ENCODE measurements around the gene INF2.

Gene INF2

DNA sequence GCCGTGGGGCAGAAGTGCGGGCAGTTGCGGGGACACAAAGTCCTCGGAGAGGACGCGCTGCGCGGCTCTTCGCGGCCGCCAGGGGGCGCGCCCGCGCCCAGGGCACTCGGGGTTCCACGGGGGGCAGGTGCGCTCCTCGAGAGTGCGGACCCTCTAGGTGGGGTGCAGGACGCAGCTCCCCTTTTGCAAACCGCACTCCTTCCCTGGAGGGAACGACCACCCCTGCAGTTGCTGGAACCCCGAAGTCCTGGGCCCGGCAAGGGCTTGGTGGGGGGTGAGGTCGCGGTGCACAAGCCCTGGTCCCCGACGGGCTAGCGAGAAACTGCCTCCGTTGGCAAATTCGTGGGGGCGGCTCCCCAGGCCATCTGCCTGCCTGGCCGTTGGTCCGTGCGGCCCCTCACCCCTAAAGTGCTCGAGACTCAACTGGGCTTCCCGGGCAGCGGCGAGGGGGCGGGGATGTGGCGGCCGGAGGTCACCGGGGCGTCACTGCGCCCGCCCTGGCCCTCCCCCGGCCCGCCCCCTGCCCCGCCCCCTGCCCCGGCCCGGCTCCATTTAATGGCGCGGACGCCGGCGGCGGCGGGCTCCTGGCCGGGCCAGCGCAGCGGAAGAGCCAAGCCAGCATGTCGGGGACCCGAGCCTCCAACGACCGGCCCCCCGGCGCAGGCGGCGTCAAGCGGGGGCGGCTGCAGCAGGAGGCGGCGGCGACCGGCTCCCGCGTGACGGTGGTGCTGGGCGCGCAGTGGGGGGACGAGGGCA, 34.4 kb downstream of the INF2 start, which contains the start of gene ADSS1:
Gene ADSS1, plus strand, starts transcription at position 579 of the 756 bp plus-strand sequence. Its CDS starts 42 bp downstream, at position 621.
- Histone ChIP-seq H3K27me3 (ENCODE audit: insufficient read depth, poor library complexity, severe bottlenecking) (peaks cover 28% of the 10 kb centered on the region), H3K4me3 (replicated peaks; ENCODE audit: insufficient read depth, low read length) (peak within 1 kb of the TSS; percentile 81), H3K27ac (replicated peaks) (no peak within 1 kb of the TSS)
- DNase-seq (ENCODE audit: low read depth in 1 of 2, low spot score in 1 of 2) = peak; percentile 28 to 40
- TF ChIP-seq, protein P1, sequence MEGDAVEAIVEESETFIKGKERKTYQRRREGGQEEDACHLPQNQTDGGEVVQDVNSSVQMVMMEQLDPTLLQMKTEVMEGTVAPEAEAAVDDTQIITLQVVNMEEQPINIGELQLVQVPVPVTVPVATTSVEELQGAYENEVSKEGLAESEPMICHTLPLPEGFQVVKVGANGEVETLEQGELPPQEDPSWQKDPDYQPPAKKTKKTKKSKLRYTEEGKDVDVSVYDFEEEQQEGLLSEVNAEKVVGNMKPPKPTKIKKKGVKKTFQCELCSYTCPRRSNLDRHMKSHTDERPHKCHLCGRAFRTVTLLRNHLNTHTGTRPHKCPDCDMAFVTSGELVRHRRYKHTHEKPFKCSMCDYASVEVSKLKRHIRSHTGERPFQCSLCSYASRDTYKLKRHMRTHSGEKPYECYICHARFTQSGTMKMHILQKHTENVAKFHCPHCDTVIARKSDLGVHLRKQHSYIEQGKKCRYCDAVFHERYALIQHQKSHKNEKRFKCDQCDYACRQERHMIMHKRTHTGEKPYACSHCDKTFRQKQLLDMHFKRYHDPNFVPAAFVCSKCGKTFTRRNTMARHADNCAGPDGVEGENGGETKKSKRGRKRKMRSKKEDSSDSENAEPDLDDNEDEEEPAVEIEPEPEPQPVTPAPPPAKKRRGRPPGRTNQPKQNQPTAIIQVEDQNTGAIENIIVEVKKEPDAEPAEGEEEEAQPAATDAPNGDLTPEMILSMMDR (IDR thresholded peaks at IDR 0.05; ENCODE audit: insufficient read depth, low read length) = peak; percentile 94
- TF ChIP-seq POLR2AphosphoS5 (IDR thresholded peaks at IDR 0.05; ENCODE audit: low read depth) (no peak), GABPA (IDR thresholded peaks at IDR 0.05; ENCODE audit: low read depth) (no peak), SPI1 (IDR thresholded peaks at IDR 0.05; ENCODE audit: borderline replicate concordance, low read depth) (no peak)
- TF ChIP-seq, protein P2, sequence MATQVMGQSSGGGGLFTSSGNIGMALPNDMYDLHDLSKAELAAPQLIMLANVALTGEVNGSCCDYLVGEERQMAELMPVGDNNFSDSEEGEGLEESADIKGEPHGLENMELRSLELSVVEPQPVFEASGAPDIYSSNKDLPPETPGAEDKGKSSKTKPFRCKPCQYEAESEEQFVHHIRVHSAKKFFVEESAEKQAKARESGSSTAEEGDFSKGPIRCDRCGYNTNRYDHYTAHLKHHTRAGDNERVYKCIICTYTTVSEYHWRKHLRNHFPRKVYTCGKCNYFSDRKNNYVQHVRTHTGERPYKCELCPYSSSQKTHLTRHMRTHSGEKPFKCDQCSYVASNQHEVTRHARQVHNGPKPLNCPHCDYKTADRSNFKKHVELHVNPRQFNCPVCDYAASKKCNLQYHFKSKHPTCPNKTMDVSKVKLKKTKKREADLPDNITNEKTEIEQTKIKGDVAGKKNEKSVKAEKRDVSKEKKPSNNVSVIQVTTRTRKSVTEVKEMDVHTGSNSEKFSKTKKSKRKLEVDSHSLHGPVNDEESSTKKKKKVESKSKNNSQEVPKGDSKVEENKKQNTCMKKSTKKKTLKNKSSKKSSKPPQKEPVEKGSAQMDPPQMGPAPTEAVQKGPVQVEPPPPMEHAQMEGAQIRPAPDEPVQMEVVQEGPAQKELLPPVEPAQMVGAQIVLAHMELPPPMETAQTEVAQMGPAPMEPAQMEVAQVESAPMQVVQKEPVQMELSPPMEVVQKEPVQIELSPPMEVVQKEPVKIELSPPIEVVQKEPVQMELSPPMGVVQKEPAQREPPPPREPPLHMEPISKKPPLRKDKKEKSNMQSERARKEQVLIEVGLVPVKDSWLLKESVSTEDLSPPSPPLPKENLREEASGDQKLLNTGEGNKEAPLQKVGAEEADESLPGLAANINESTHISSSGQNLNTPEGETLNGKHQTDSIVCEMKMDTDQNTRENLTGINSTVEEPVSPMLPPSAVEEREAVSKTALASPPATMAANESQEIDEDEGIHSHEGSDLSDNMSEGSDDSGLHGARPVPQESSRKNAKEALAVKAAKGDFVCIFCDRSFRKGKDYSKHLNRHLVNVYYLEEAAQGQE (IDR thresholded peaks at IDR 0.05; ENCODE audit: insufficient replicate concordance, low read depth) = no peak

DNA sequence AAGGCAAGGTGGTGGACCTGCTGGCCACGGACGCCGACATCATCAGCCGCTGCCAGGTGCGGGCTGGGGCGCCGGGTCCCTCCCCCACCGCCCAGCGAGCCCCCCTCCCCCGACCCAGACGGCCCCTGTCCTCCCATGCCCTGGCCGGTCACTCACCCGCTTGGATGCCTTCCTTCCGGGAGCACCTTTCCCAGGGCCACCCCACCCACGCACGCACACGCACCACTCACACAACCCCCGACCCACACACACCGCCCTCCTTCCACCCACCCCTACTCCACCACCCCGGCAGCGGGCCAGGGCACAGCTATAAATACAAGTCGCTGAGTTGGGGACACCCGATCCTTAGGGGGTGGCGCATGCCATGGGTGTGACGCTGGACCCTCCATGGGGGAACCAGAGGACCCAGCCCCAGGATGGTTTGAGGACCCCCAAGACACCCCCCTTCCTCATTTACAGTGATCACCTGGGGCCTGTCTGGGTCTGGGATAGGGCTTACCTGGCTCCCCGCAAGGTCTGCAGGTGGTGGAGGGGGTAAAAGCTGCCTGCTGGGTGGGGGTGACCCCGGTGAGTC, 35.1 kb downstream of the INF2 start:
- H3K27me3 ChIP-seq (ENCODE audit: insufficient read depth, poor library complexity, severe bottlenecking) = peaks cover 29% of the 10 kb centered on the region
- peak overlapping the region; percentile 81 for H3K4me3 ChIP-seq (replicated peaks; ENCODE audit: insufficient read depth, low read length)
- TF ChIP-seq POLR2AphosphoS5 (IDR thresholded peaks at IDR 0.05; ENCODE audit: low read depth) (no peak), GABPA (IDR thresholded peaks at IDR 0.05; ENCODE audit: low read depth) (no peak), SPI1 (IDR thresholded peaks at IDR 0.05; ENCODE audit: borderline replicate concordance, low read depth) (no peak)
- TF ChIP-seq, protein P2 (IDR thresholded peaks at IDR 0.05; ENCODE audit: insufficient replicate concordance, low read depth) = no peak
- TF ChIP-seq, protein P1 (IDR thresholded peaks at IDR 0.05; ENCODE audit: insufficient read depth, low read length) = no peak
- H3K27ac ChIP-seq (replicated peaks) = no peak overlapping the region
- no peak for DNase-seq (ENCODE audit: low read depth in 1 of 2, low spot score in 1 of 2)

DNA sequence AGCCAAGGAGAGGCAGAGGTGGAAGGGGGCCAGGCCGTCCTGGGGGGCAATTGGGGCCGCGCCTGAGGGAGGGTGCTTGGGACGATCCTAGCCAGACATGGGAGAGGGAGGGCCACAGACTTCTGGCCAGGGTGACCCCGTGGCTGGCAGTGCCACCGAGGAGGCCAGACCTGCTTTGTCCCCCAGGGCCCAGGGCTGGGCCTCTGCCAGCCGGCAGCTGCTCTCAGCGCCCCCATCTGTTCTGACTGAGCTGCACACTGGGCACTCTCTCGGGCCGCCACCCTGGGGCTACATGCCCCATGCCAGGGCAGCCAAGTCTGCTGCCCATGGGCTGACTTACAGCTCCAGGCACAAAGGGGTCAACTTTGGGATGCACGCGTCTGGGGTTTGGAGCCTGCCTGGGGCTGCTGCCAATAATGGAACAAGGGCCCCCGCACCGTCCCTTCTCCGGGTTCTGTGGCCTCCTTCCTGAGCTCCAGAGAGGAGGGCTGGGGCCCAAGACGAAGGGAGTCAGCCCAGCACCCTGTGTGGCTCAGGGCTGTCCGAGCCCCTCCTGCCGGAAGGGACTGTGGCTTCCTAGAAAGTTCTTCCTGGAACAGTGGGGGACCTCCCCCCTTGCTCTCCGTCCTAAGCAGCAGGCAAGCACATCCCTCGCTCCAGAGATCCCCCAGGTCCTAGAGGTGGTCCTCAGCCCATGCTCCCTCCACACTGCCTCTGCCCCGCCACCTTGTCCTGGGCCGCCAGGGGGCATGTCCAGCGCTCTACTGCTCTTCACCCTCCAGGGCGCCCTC, 35.8 kb downstream of the INF2 start:
- H3K27me3 ChIP-seq (ENCODE audit: insufficient read depth, poor library complexity, severe bottlenecking) = peaks cover 29% of the 10 kb centered on the region
- no peak for DNase-seq (ENCODE audit: low read depth in 1 of 2, low spot score in 1 of 2)
- H3K4me3 ChIP-seq (replicated peaks; ENCODE audit: insufficient read depth, low read length) = peak overlapping the region; percentile 81
- TF ChIP-seq POLR2AphosphoS5 (IDR thresholded peaks at IDR 0.05; ENCODE audit: low read depth) (no peak), SPI1 (IDR thresholded peaks at IDR 0.05; ENCODE audit: borderline replicate concordance, low read depth) (no peak)
- TF ChIP-seq, protein P1 (IDR thresholded peaks at IDR 0.05; ENCODE audit: insufficient read depth, low read length) = peak; percentile 17
- no peak overlapping the region for H3K27ac ChIP-seq (replicated peaks)
